NCI-H2107 treated with DMSO at 0.1 percent for 48 hours (cell line): ENCODE data around the gene ZFHX3.

Experiments
- DNase-seq: peaks from one replicate; lab custom pipeline; 2025; ENCODE audit not compliant: unreplicated experiment; lab: John Stamatoyannopoulos, UW

The ZFHX3 gene

GRCh38 chr16:72934636-72935403 lies 113.1 kb downstream of the ZFHX3 start:
- DNase-seq, result no peak

- DNase-seq, result no peak
These were observed 115.1 kb downstream of the ZFHX3 start for GRCh38 chr16:72932677-72933335.

GRCh38 chr16:72932050-72932449 lies 115.9 kb downstream of the ZFHX3 start:
- DNase-seq, result no peak

- DNase-seq, result no peak
These were observed 117.5 kb downstream of the ZFHX3 start for GRCh38 chr16:72930396-72930795.

GRCh38 chr16:72928090-72928981 lies 119.6 kb downstream of the ZFHX3 start:
- DNase-seq, result no peak

- peak; percentile 91 for DNase-seq
These were observed 120.5 kb downstream of the ZFHX3 start for GRCh38 chr16:72927199-72928089.

- DNase-seq, result no peak
These were observed 121.5 kb downstream of the ZFHX3 start for GRCh38 chr16:72926177-72927070.

GRCh38 chr16:72925631-72925979 lies 122.3 kb downstream of the ZFHX3 start:
- DNase-seq, result no peak

GRCh38 chr16:72924927-72925630 lies 122.8 kb downstream of the ZFHX3 start:
- DNase-seq, result no peak

GRCh38 chr16:72924537-72924926 lies 123.4 kb downstream of the ZFHX3 start:
- DNase-seq, result no peak

- no peak for DNase-seq
These were observed 124.2 kb downstream of the ZFHX3 start for GRCh38 chr16:72923757-72924156.

- DNase-seq, result no peak
These were observed 125.2 kb downstream of the ZFHX3 start for GRCh38 chr16:72922714-72923113.

- DNase-seq, result no peak
These were observed 126.3 kb downstream of the ZFHX3 start for GRCh38 chr16:72921620-72922019.

- no peak for DNase-seq
These were observed 126.8 kb downstream of the ZFHX3 start for GRCh38 chr16:72921106-72921505.

- no peak for DNase-seq
These were observed 130.9 kb downstream of the ZFHX3 start for GRCh38 chr16:72917051-72917450.

- DNase-seq, result no peak
These were observed 132.6 kb downstream of the ZFHX3 start for GRCh38 chr16:72915331-72915730.

GRCh38 chr16:72913551-72913950 lies 134.4 kb downstream of the ZFHX3 start:
- no peak for DNase-seq

GRCh38 chr16:72911971-72912370 lies 136.0 kb downstream of the ZFHX3 start:
- no peak for DNase-seq

GRCh38 chr16:72910875-72911274 lies 137.1 kb downstream of the ZFHX3 start:
- DNase-seq, result no peak
